GM12875 (cell line): Measurements from ENCODE around the gene ZNF783.

Experiments
- H3K4me3 ChIP-seq: one replicate; pipeline ENCODE4 v1.5.1; 2011; ENCODE audit warnings: low read depth, low read length, control low read depth
- CTCF ChIP-seq: IDR thresholded peaks from 2 replicates; pipeline ENCODE4 v1.5.1; 2011; ENCODE audit warnings: low read depth, mild to moderate bottlenecking, control low read depth, inconsistent platforms, low read length, moderate library complexity, borderline replicate concordance; ENCODE audit not compliant: insufficient read depth

The ZNF783 gene

GRCh38 chr7:149333321-149333717 is 71.3 kb downstream of the ZNF783 start:
- H3K4me3 ChIP-seq: no peak overlapping the region

GRCh38 chr7:149334219-149334618 is 72.2 kb downstream of the ZNF783 start:
- no peak overlapping the region for H3K4me3 ChIP-seq
- TF ChIP-seq CTCF: peak; percentile 8; the same call in 1 of the 2 replicates

More at GRCh38 chr7:149333321-149333717, 71.3 kb downstream of the ZNF783 start:
- no peak for TF ChIP-seq CTCF
